Hepatocyte (in vitro differentiated cells): ENCODE data around the gene CCL2. TPM values are rescaled to one million over a fixed set of nuclear protein-coding genes. Genes with fewer than 3 reads are reported as not detected.

Experiments used
- DNase-seq: peaks from one replicate; pipeline ENCODE4 v3.0.0-alpha.2; 2016; ENCODE audit warnings: low spot score
- H2AFZ ChIP-seq: fragments of 200-600 bp; sonication (generic); 2 replicates; pipeline ENCODE4 v1.6.0; 2016; ENCODE audit warnings: antibody characterized with exemption, mild to moderate bottlenecking
- H3K27ac ChIP-seq: fragments of 200-600 bp; sonication (generic); 2 replicates; pipeline ENCODE4 v1.5.1; 2016; ENCODE audit warnings: mild to moderate bottlenecking
- H3K27me3 ChIP-seq: fragments of 200-600 bp; sonication (generic); 2 replicates; pipeline ENCODE4 v1.6.1; 2016
- H3K36me3 ChIP-seq: fragments of 200-600 bp; sonication (generic); replicated peaks from 2 replicates; pipeline ENCODE4 v1.5.1; 2016; ENCODE audit warnings: low read depth; ENCODE audit not compliant: insufficient read depth
- H3K4me1 ChIP-seq: fragments of 200-600 bp; sonication (generic); 2 replicates; pipeline ENCODE4 v1.5.1; 2016; ENCODE audit warnings: mild to moderate bottlenecking, moderate library complexity; ENCODE audit not compliant: insufficient read depth
- H3K4me2 ChIP-seq: fragments of 200-600 bp; sonication (generic); 2 replicates; pipeline ENCODE4 v1.6.0; 2016
- H3K4me3 ChIP-seq: fragments of 200-600 bp; sonication (generic); 2 replicates; pipeline ENCODE4 v1.5.1; 2016; ENCODE audit warnings: mild to moderate bottlenecking
- H3K79me2 ChIP-seq: fragments of 200-600 bp; sonication (generic); 2 replicates; pipeline ENCODE4 v1.6.0; 2017; ENCODE audit warnings: mild to moderate bottlenecking
- H3K9me2 ChIP-seq: fragments of 200-600 bp; sonication (generic); replicated peaks from 2 replicates; pipeline ENCODE4 v1.6.0; 2017; ENCODE audit warnings: mild to moderate bottlenecking; ENCODE audit not compliant: insufficient read depth
- H3K9me3 ChIP-seq: fragments of 200-600 bp; sonication (generic); 2 replicates; pipeline ENCODE4 v1.5.1; 2016; ENCODE audit warnings: low read depth, mild to moderate bottlenecking
- H4K20me1 ChIP-seq: fragments of 200-600 bp; sonication (generic); 2 replicates; pipeline ENCODE4 v1.6.0; 2016; ENCODE audit warnings: mild to moderate bottlenecking; ENCODE audit not compliant: insufficient read depth, poor library complexity, severe bottlenecking
- EZH2 ChIP-seq: fragments of 200-600 bp; sonication (generic); IDR thresholded peaks from 2 replicates; pipeline ENCODE4 v1.6.1; 2016; ENCODE audit warnings: antibody characterized with exemption, mild to moderate bottlenecking, borderline replicate concordance
- EZH2phosphoT487 ChIP-seq: fragments of 200-600 bp; sonication (generic); IDR thresholded peaks from one replicate; pipeline ENCODE4 v1.6.1; 2018; ENCODE audit warnings: antibody characterized with exemption, mild to moderate bottlenecking, low read depth, moderate library complexity; ENCODE audit not compliant: unreplicated experiment, severe bottlenecking
- WGBS: methylation state at CpG from one replicate; pipeline ENCODE4 v1.1.6; 2016; ENCODE audit warnings: low lambda C conversion rate; ENCODE audit errors: missing lambda C conversion rate; 5-methylcytosine and 5-hydroxymethylcytosine counted together
- polyA plus RNA-seq: library from polyadenylated mRNA; unstranded; fragments of >200 nt; fragmentation: Nextera tagmentation; extraction: Ambion mirVana; gene quantifications from 2 replicates; pipeline ENCODE4 v1.2.1, GENCODE V29; 2016
- total RNA-seq: library from RNA; depleted of rRNA; stranded (reverse); fragments of >200 nt; gene quantifications from 2 replicates; pipeline ENCODE4 v1.2.3, GENCODE V29; 2014
- TF ChIP-seq, protein P1 (sequence below): fragments of 200-600 bp; sonication (generic); IDR thresholded peaks from 2 replicates; pipeline ENCODE4 v1.5.1; 2016; ENCODE audit warnings: antibody characterized with exemption, mild to moderate bottlenecking; ENCODE audit not compliant: poor library complexity

Gene CCL2
- total and polyA plus RNA-seq, 2 experiments from 2014 or later, result 27.4 to 54.0 TPM

DNA sequence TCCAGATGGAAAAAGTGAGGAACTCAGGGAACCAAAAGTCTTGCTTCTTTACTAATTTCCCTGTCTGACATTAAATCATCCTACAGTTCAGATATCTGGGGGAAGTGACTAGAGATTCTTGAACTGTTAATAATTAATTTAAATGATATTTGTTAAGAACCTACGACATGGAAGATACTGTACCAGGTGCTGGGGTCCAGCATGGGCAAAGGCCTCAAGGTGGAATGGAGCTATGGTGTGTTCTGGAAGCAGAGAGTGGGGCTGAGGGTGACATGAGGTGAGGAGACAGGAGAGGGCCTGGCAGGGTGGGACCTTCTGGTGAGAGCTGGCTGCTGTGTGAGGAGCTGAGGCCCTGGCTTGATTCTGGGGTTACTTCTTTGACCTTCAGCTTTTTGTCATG, 6.0 kb upstream of the CCL2 start:
- no peak for DNase-seq
- H4K20me1 ChIP-seq, result no peaks in the 10 kb centered on the region
- no peaks in the 10 kb centered on the region for H3K36me3 ChIP-seq
- no peaks in the 10 kb centered on the region for H3K9me2 ChIP-seq
- H2AFZ ChIP-seq, result no peak overlapping the region
- WGBS, result 59% methylated on average over 1 of the region's 1 CpG
- no peak overlapping the region for H3K4me3 ChIP-seq
- no peaks in the 10 kb centered on the region for H3K27me3 ChIP-seq
- H3K27ac ChIP-seq, result peak overlapping the region; percentile 29
- H3K9me3 ChIP-seq, result no peaks in the 10 kb centered on the region
- no peaks in the 10 kb centered on the region for H3K79me2 ChIP-seq
- H3K4me2 ChIP-seq, result no peak overlapping the region
- TF ChIP-seq EZH2phosphoT487 (no peak), EZH2 (no peak)
- TF ChIP-seq, protein P1, sequence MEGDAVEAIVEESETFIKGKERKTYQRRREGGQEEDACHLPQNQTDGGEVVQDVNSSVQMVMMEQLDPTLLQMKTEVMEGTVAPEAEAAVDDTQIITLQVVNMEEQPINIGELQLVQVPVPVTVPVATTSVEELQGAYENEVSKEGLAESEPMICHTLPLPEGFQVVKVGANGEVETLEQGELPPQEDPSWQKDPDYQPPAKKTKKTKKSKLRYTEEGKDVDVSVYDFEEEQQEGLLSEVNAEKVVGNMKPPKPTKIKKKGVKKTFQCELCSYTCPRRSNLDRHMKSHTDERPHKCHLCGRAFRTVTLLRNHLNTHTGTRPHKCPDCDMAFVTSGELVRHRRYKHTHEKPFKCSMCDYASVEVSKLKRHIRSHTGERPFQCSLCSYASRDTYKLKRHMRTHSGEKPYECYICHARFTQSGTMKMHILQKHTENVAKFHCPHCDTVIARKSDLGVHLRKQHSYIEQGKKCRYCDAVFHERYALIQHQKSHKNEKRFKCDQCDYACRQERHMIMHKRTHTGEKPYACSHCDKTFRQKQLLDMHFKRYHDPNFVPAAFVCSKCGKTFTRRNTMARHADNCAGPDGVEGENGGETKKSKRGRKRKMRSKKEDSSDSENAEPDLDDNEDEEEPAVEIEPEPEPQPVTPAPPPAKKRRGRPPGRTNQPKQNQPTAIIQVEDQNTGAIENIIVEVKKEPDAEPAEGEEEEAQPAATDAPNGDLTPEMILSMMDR, result no peak
- peaks cover 45% of the 10 kb centered on the region for H3K4me1 ChIP-seq

DNA sequence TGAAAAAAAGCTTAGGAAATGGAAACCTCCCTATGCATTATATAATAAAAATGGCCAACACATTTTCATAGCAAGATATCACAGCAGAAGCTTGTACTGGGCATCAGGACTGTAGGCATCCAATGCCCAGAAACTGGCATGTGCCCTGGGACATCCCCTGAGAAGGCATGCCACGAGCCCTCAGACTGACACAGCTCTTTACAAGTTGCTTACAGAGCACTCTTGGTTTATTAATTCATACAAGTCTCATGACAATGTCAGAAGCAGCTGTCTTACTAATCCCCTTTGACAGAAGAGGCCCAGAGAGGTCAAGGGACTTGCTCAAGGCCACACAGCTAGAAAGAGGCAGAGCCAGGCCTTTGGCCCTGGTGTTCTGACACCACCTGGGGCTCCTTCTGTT, 5.6 kb upstream of the CCL2 start:
- H3K27ac ChIP-seq, result peak overlapping the region; percentile 29

DNA sequence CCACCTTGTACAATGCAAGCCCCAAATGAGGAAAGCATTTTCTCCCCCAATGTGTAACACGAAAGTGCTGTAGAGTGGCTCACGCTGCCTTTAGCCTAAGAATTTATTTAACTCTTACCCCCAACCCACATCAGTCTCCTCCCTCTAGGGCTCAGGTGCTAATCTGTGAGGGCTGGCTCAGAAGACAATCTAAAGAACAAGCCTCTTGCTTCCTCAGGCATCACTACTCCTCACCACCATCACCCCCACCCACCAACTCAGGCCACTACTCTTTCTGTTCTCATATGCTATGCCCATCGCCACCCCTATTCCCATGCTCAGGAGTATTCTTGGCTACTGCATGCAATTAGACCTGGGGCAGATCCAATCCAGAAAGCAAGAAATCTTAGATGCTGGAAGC, 3.9 kb upstream of the CCL2 start:
- Histone ChIP-seq H2AFZ (no peak overlapping the region), H3K9me3 (no peaks in the 10 kb centered on the region), H3K79me2 (no peaks in the 10 kb centered on the region), H4K20me1 (no peaks in the 10 kb centered on the region), H3K36me3 (no peaks in the 10 kb centered on the region), H3K27me3 (no peaks in the 10 kb centered on the region), H3K27ac (no peak overlapping the region), H3K4me2 (no peak overlapping the region), H3K4me3 (no peak overlapping the region), H3K4me1 (peaks cover 58% of the 10 kb centered on the region), H3K9me2 (no peaks in the 10 kb centered on the region)
- no peak for DNase-seq
- 89% methylated on average over 3 of the region's 3 CpGs for WGBS
- TF ChIP-seq, protein P1, result no peak

More for the DNA sequence above, 5.6 kb upstream of the CCL2 start:
- Histone ChIP-seq H3K4me1 (peaks cover 49% of the 10 kb centered on the region), H3K79me2 (no peaks in the 10 kb centered on the region), H3K9me3 (no peaks in the 10 kb centered on the region), H2AFZ (no peak overlapping the region), H3K4me3 (no peak overlapping the region), H3K9me2 (no peaks in the 10 kb centered on the region), H3K4me2 (no peak overlapping the region), H3K27me3 (no peaks in the 10 kb centered on the region), H3K36me3 (no peaks in the 10 kb centered on the region), H4K20me1 (no peaks in the 10 kb centered on the region)
- 85% methylated on average over 1 of the region's 1 CpG for WGBS
- no peak for DNase-seq
- TF ChIP-seq EZH2phosphoT487 (no peak), EZH2 (no peak)
- TF ChIP-seq, protein P1, result no peak

DNA sequence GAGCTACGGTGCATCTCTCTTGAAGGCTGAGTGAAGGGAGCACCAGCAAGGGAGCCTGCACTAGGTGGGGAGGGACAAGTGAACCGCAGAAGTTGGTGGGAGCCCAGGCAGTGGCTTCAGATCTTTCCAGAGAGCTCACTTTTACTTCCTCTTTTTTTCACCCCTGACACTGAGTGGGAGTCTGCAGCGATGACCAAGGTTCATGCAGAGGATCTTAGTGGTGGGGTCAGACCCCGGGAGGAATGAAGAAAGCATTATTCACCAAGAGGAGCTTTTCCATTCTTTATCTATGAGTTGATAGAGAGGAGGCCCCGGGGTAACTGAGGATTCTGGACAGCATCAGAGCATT, 3.0 kb upstream of the CCL2 start:
- Histone ChIP-seq H3K4me3 (no peak overlapping the region), H3K36me3 (no peaks in the 10 kb centered on the region), H2AFZ (no peak overlapping the region), H4K20me1 (no peaks in the 10 kb centered on the region), H3K9me3 (no peaks in the 10 kb centered on the region), H3K27ac (peak overlapping the region; percentile 59), H3K4me1 (peaks cover 58% of the 10 kb centered on the region), H3K4me2 (peak overlapping the region; percentile 46), H3K79me2 (no peaks in the 10 kb centered on the region), H3K27me3 (no peaks in the 10 kb centered on the region), H3K9me2 (no peaks in the 10 kb centered on the region)
- no peak for TF ChIP-seq EZH2
- TF ChIP-seq, protein P1, result no peak
- no peak for TF ChIP-seq EZH2phosphoT487
- no peak for DNase-seq
- WGBS, result 61% methylated on average over 5 of the region's 5 CpGs
